H1 (cell line): Measurements from ENCODE around the gene POPDC2. TPM values are rescaled to one million over a fixed set of nuclear protein-coding genes. Genes with fewer than 3 reads are reported as not detected.

Source experiments
- CTCF ChIA-PET: fragments of 300-600 bp; sonication (Branson Sonifier 250); formaldehyde crosslinking; loops from one replicate; lab custom pipeline; 2021; ENCODE audit not compliant: partially characterized antibody; lab: Charles Lee
- POLR2A ChIA-PET: fragments of 300-600 bp; sonication (Branson Sonifier 250); formaldehyde crosslinking; loops from one replicate; lab custom pipeline; 2021; ENCODE audit warnings: inconsistent platforms; ENCODE audit not compliant: partially characterized antibody; lab: Charles Lee
- DNase-seq, 2 experiments: peaks; one replicate each; pipeline versions ENCODE4 v3.0.0 to v3.0.0-alpha.2; 2010 to 2022; ENCODE audit warnings: low spot score in 2 of 2, low read depth in 1 of 2, mixed read lengths in 1 of 2
- FAIRE-seq: peaks from 2 replicates; lab custom pipeline; 2011; peaks lifted over from hg19 to GRCh38; lab: Jason Lieb, UNC
- H2AFZ ChIP-seq: 2 replicates; pipeline ENCODE4 v1.8.1; 2012; ENCODE audit warnings: low read length, inconsistent platforms
- H2AK5ac ChIP-seq: 2 replicates; pipeline ENCODE4 v1.6.1; 2013; ENCODE audit warnings: low read depth, low read length
- H2BK120ac ChIP-seq: replicated peaks from 2 replicates; pipeline ENCODE3; 2013; ENCODE audit warnings: low read depth, low read length, inconsistent platforms
- H2BK12ac ChIP-seq: 2 replicates; pipeline ENCODE4 v1.6.1; 2013; ENCODE audit warnings: low read depth, low read length
- H2BK15ac ChIP-seq: 2 replicates; pipeline ENCODE4 v1.6.1; 2013; ENCODE audit warnings: low read length
- H2BK20ac ChIP-seq: 2 replicates; pipeline ENCODE4 v1.6.1; 2013; ENCODE audit warnings: low read length
- H2BK5ac ChIP-seq: 2 replicates; pipeline ENCODE4 v1.6.1; 2013; ENCODE audit warnings: low read depth, low read length
- H3K14ac ChIP-seq: 2 replicates; pipeline ENCODE4 v1.6.1; 2013; ENCODE audit warnings: inconsistent platforms; ENCODE audit not compliant: insufficient read length
- H3K18ac ChIP-seq: 2 replicates; pipeline ENCODE4 v1.6.1; 2013; ENCODE audit warnings: low read length; ENCODE audit errors: extremely low read depth
- H3K23ac ChIP-seq: 2 replicates; pipeline ENCODE4 v1.6.1; 2013; ENCODE audit warnings: inconsistent platforms; ENCODE audit not compliant: insufficient read length
- H3K23me2 ChIP-seq: 2 replicates; pipeline ENCODE4 v1.6.1; 2013; ENCODE audit warnings: low read depth, low read length
- H3K27ac ChIP-seq: 2 replicates; pipeline ENCODE4 v1.6.1; 2011; ENCODE audit warnings: low read depth, low read length, inconsistent platforms
- H3K27me3 ChIP-seq, 4 experiments: replicated peaks in 1 of 4; 1 replicate in 1 of 4; 2 replicates in 3 of 4; pipeline versions ENCODE4 v1.6.1 to v1.8.1; 2011 to 2013; ENCODE audit warnings: low read length in 3 of 4, mild to moderate bottlenecking in 3 of 4, inconsistent platforms in 2 of 4, mixed read lengths in 2 of 4, moderate library complexity in 1 of 4; ENCODE audit not compliant: control insufficient read depth in 3 of 4, insufficient read depth in 3 of 4; ENCODE audit errors: extremely low read depth in 1 of 4
- H3K36me3 ChIP-seq, 4 experiments: 2 replicates each; pipeline versions ENCODE4 v1.6.1 to v1.8.1; 2011 to 2013; ENCODE audit warnings: mild to moderate bottlenecking in 4 of 4, low read length in 3 of 4, moderate library complexity in 2 of 4, control low read depth in 1 of 4, inconsistent platforms in 1 of 4; ENCODE audit not compliant: insufficient read depth in 4 of 4, control insufficient read depth in 2 of 4
- H3K4ac ChIP-seq: replicated peaks from 2 replicates; pipeline ENCODE3; 2013; ENCODE audit warnings: low read length, low read depth, mixed read lengths, inconsistent platforms; ENCODE audit not compliant: insufficient read length
- H3K4me1 ChIP-seq, 4 experiments: replicated peaks in 1 of 4; 1 replicate in 1 of 4; 2 replicates in 3 of 4; pipeline versions ENCODE4 v1.6.1 to v1.8.1; 2011 to 2013; ENCODE audit warnings: low read length in 3 of 4, inconsistent platforms in 2 of 4, mixed read lengths in 1 of 4; ENCODE audit not compliant: insufficient read depth in 4 of 4, control insufficient read depth in 3 of 4
- H3K4me2 ChIP-seq, 2 experiments: 2 replicates each; pipeline versions ENCODE4 v1.6.1 to v1.8.1; 2011 to 2013; ENCODE audit warnings: low read depth in 2 of 2, low read length in 2 of 2, control low read depth in 1 of 2, inconsistent platforms in 1 of 2, mild to moderate bottlenecking in 1 of 2; ENCODE audit not compliant: insufficient read depth in 1 of 2
- H3K4me3 ChIP-seq, 4 experiments: fragments of 200-600, 300-600 bp in 1 of 4; sonication (generic), shearing (Covaris generic), sonication (Bioruptor Twin) in 1 of 4; 2 replicates each; pipeline versions ENCODE4 v1.5.1 to v1.8.1; 2011 to 2016; ENCODE audit warnings: low read length in 4 of 4, low read depth in 3 of 4, control low read depth in 2 of 4, inconsistent platforms in 2 of 4, mild to moderate bottlenecking in 2 of 4, mixed read lengths in 1 of 4, moderate library complexity in 1 of 4; ENCODE audit not compliant: insufficient read depth in 2 of 4; ENCODE audit errors: extremely low read depth in 1 of 4
- H3K56ac ChIP-seq: replicated peaks from 2 replicates; pipeline ENCODE3; 2013; ENCODE audit warnings: low read depth, mild to moderate bottlenecking, mixed read lengths, low read length, inconsistent platforms; ENCODE audit not compliant: insufficient read length
- H3K79me1 ChIP-seq: 2 replicates; pipeline ENCODE4 v1.6.1; 2013; ENCODE audit warnings: low read depth, low read length, control low read depth
- H3K79me2 ChIP-seq, 2 experiments: 2 replicates each; pipeline versions ENCODE4 v1.6.1 to v1.8.1; 2012 to 2013; ENCODE audit warnings: low read length in 2 of 2, mild to moderate bottlenecking in 2 of 2, inconsistent platforms in 1 of 2; ENCODE audit not compliant: insufficient read depth in 2 of 2, control insufficient read depth in 1 of 2
- H3K9ac ChIP-seq, 4 experiments: replicated peaks in 1 of 4; 1 replicate in 1 of 4; 2 replicates in 3 of 4; pipeline versions ENCODE4 v1.6.1 to v1.8.1; 2011 to 2013; ENCODE audit warnings: low read depth in 3 of 4, low read length in 3 of 4, control low read depth in 2 of 4, mild to moderate bottlenecking in 2 of 4, moderate library complexity in 2 of 4, inconsistent platforms in 1 of 4; ENCODE audit errors: extremely low read depth in 1 of 4
- H3K9me3 ChIP-seq, 2 experiments: 2 replicates each; pipeline versions ENCODE4 v1.6.1 to v1.8.1; 2012 to 2013; ENCODE audit warnings: mild to moderate bottlenecking in 2 of 2, moderate library complexity in 2 of 2, control low read depth in 1 of 2, inconsistent platforms in 1 of 2, low read depth in 1 of 2, low read length in 1 of 2, mixed read lengths in 1 of 2; ENCODE audit not compliant: insufficient read depth in 2 of 2
- H4K20me1 ChIP-seq, 2 experiments: replicated peaks in 1 of 2; 2 replicates each; pipeline versions ENCODE3 to v1.8.1; 2011 to 2013; ENCODE audit warnings: inconsistent platforms in 2 of 2, low read length in 2 of 2, mild to moderate bottlenecking in 1 of 2; ENCODE audit not compliant: insufficient read depth in 2 of 2, control insufficient read depth in 1 of 2
- H4K5ac ChIP-seq: 2 replicates; pipeline ENCODE4 v1.6.1; 2013; ENCODE audit warnings: low read length, low read depth, mixed read lengths, inconsistent platforms; ENCODE audit not compliant: insufficient read length
- H4K8ac ChIP-seq: 2 replicates; pipeline ENCODE4 v1.8.0; 2013; ENCODE audit warnings: mild to moderate bottlenecking, moderate library complexity, low read length, inconsistent platforms; ENCODE audit not compliant: insufficient read depth; ENCODE audit errors: extremely low read depth
- H4K91ac ChIP-seq: replicated peaks from 2 replicates; pipeline ENCODE3; 2013; ENCODE audit warnings: low read length, mixed read lengths, inconsistent platforms; ENCODE audit not compliant: insufficient read length
- RXRA ChIP-seq: IDR thresholded peaks from 2 replicates; pipeline ENCODE4 v1.6.1; 2011; ENCODE audit warnings: low read depth, mild to moderate bottlenecking, low read length, moderate library complexity; ENCODE audit not compliant: insufficient read depth
- YY1 ChIP-seq: IDR thresholded peaks from 2 replicates; pipeline ENCODE4 v1.6.1; 2011; ENCODE audit warnings: low read depth, mild to moderate bottlenecking, low read length
- WGBS, 2 experiments: shearing (Covaris generic) in 1 of 2; methylation state at CpG; one replicate each; pipeline versions ENCODE4 v1.1.6 to v1.1.7; 2013 to 2015; ENCODE audit warnings: low lambda C conversion rate in 2 of 2, mixed read lengths in 2 of 2, inconsistent platforms in 1 of 2, low coverage in 1 of 2, missing lambda C conversion rate in 1 of 2; ENCODE audit not compliant: insufficient replicate concordance in 2 of 2, insufficient coverage in 1 of 2, insufficient read length in 1 of 2; ENCODE audit errors: extremely low coverage in 1 of 2, missing lambda C conversion rate in 1 of 2; 5-methylcytosine and 5-hydroxymethylcytosine counted together
- polyA plus RNA-seq, 7 experiments: library from polyadenylated mRNA; depleted of rRNA in 3 of 7; stranded (reverse) in 5 of 7; unstranded in 2 of 7; fragments of >200 nt in 5 of 7; fragments of 200-250 nt in 2 of 7; gene quantifications; 1 replicate in 5 of 7; 2 replicates in 1 of 7; 4 replicates in 1 of 7; pipeline versions ENCODE4 v1.2.1 to v1.2.3, GENCODE V29; 2011 to 2013; ENCODE audit warnings: missing spikeins in 2 of 7, mixed read lengths in 2 of 7
- total RNA-seq: library from RNA; stranded (reverse); fragmentation: NEBNext Ultra II Directional; extraction: Animal tissue kit (Norgen Biotek cat#: 25700); gene quantifications from 2 replicates; pipeline ENCODE4 v1.2.1, GENCODE V29; 2021

The POPDC2 gene
- total and polyA plus RNA-seq, 2 of the 8 experiments (the other 6 are each of a cell fraction or from before 2014, with no cell fraction given), result 0.65 to 1.1 TPM

- Histone ChIP-seq H2BK15ac (no peak overlapping the region), H3K79me2 (no peaks in the 10 kb centered on the region), H3K36me3 (no peaks in the 10 kb centered on the region), H3K27ac (no peak overlapping the region), H2BK5ac (no peak overlapping the region), H3K9me3 (no peaks in the 10 kb centered on the region), H3K4ac (no peak overlapping the region), H3K14ac (no peak overlapping the region), H4K20me1 (no peaks in the 10 kb centered on the region), H3K18ac (no peak overlapping the region), H3K23me2 (no peaks in the 10 kb centered on the region), H3K4me1 (peaks cover 0 to 4% (median 1%) of the 10 kb centered on the region in 4 experiments; a peak in 2 of 7 replicates), H2AFZ (peak overlapping the region; percentile 67; the same call in 1 of the 2 replicates), H3K79me1 (no peaks in the 10 kb centered on the region), H2AK5ac (no peak overlapping the region), H2BK20ac (0 out of 2 replicates have a peak overlapping the region, but pooled peaks have one; percentile 13), H2BK12ac (no peak overlapping the region; the same call in 1 of the 2 replicates), H4K5ac (no peak overlapping the region), H3K9ac (no peak overlapping the region), H3K56ac (no peak overlapping the region), H4K91ac (no peak overlapping the region), H3K27me3 (no peaks in the 10 kb centered on the region), H4K8ac (no peak overlapping the region), H2BK120ac (no peak overlapping the region), H3K23ac (no peak overlapping the region), H3K4me2 (no peak overlapping the region), H3K4me3 (no peak overlapping the region)
- no peak for TF ChIP-seq YY1
- no peak for TF ChIP-seq RXRA
- DNase-seq (no peak), FAIRE-seq (no peak)
- POLR2A ChIA-PET, result interaction anchor here (0.6 kb wide), 1 partner anchor 26 kb away, joined by 3 read pairs; no protein-coding TSS in a partner anchor
- CTCF ChIA-PET, result interaction anchor here (0.7 to 1.6 kb wide), 4 partner anchors 11 to 408 kb away, joined by 3 read pairs; no protein-coding TSS in a partner anchor
- 97% methylated on average over 7 of the region's 7 CpGs; no CpG with 5 or more reads in 1 of the 2 experiments for WGBS, 2 experiments
Observed at GRCh38 chr3:119630880-119631329, 29.5 kb downstream of the POPDC2 start.
